NCI-H128 (cell line): ENCODE data around the gene NDRG3.
A peak's percentile ranks its signal among the peaks of the same experiment; 100 is the strongest.

Experiments used
- DNase-seq: peaks from one replicate; lab custom pipeline; 2025; ENCODE audit not compliant: unreplicated experiment; lab: John Stamatoyannopoulos, UW

Gene NDRG3

GRCh38 chr20:36745927-36746659 is at the start of gene NDRG3:
NDRG3 (minus strand) TSS chr20:36746090; CDS start chr20:36721735, 24,355 bp downstream.
- DNase-seq, result peak; percentile 86

- DNase-seq, result no peak
These were observed 48.2 kb upstream of the NDRG3 start for GRCh38 chr20:36794116-36794474.

- no peak for DNase-seq
These were observed 47.6 kb upstream of the NDRG3 start for GRCh38 chr20:36793294-36794115.

GRCh38 chr20:36792422-36792821 is 46.5 kb upstream of the NDRG3 start:
- DNase-seq, result no peak

GRCh38 chr20:36791862-36792261 is 46.0 kb upstream of the NDRG3 start:
- no peak for DNase-seq

GRCh38 chr20:36786663-36787062 is 40.8 kb upstream of the NDRG3 start:
- DNase-seq, result no peak

- DNase-seq, result no peak
These were observed 40.4 kb upstream of the NDRG3 start for GRCh38 chr20:36786246-36786645.

GRCh38 chr20:36785308-36785707 is 39.4 kb upstream of the NDRG3 start:
- no peak for DNase-seq

- DNase-seq, result no peak
These were observed 39.0 kb upstream of the NDRG3 start for GRCh38 chr20:36784900-36785299.

- no peak for DNase-seq
These were observed 38.2 kb upstream of the NDRG3 start for GRCh38 chr20:36784116-36784515.

GRCh38 chr20:36779656-36780025 is 33.8 kb upstream of the NDRG3 start:
- no peak for DNase-seq

GRCh38 chr20:36778831-36779655 is 33.2 kb upstream of the NDRG3 start:
- DNase-seq, result no peak

GRCh38 chr20:36777576-36777975 is 31.7 kb upstream of the NDRG3 start:
- no peak for DNase-seq

- DNase-seq, result no peak
These were observed 31.3 kb upstream of the NDRG3 start for GRCh38 chr20:36777167-36777566.

- DNase-seq, result no peak
These were observed 29.9 kb upstream of the NDRG3 start for GRCh38 chr20:36775826-36776225.

- DNase-seq, result no peak
These were observed 29.3 kb upstream of the NDRG3 start for GRCh38 chr20:36775196-36775595.

GRCh38 chr20:36773597-36774390 is 27.9 kb upstream of the NDRG3 start, which contains the start of gene DSN1:
DSN1 (minus strand) TSS chr20:36773763; CDS start chr20:36771458, 2,305 bp downstream.
- peak; percentile 96 for DNase-seq

GRCh38 chr20:36773107-36773596 is 27.3 kb upstream of the NDRG3 start:
- DNase-seq, result no peak

GRCh38 chr20:36770680-36771079 is 24.8 kb upstream of the NDRG3 start:
- DNase-seq, result no peak

- no peak for DNase-seq
These were observed 23.0 kb upstream of the NDRG3 start for GRCh38 chr20:36768768-36769430.
